HG03064 (cell line): ENCODE results near the gene PAM.
A peak's percentile ranks its signal among the peaks of the same experiment; 100 is the strongest.

Experiments used
- ATAC-seq: cut with Tn5 transposase; IDR thresholded peaks from one replicate; pipeline ENCODE4 v1.9.1; 2021; ENCODE audit warnings: low read depth; ENCODE audit not compliant: unreplicated experiment

Gene PAM

GRCh38 chr5:102777099-102777498 is 22.0 kb downstream of the PAM start:
- ATAC-seq = no peak

- ATAC-seq = no peak
Measured at GRCh38 chr5:102778478-102778877, 23.4 kb downstream of the PAM start.

- no peak for ATAC-seq
Measured at GRCh38 chr5:102781359-102781758, 26.3 kb downstream of the PAM start.

- no peak for ATAC-seq
Measured at GRCh38 chr5:102781786-102782185, 26.7 kb downstream of the PAM start.

GRCh38 chr5:102782217-102782872 is 27.2 kb downstream of the PAM start:
- no peak for ATAC-seq

- no peak for ATAC-seq
Measured at GRCh38 chr5:102787134-102787533, 32.0 kb downstream of the PAM start.

GRCh38 chr5:102788788-102789187 is 33.7 kb downstream of the PAM start:
- no peak for ATAC-seq

- no peak for ATAC-seq
Measured at GRCh38 chr5:102789469-102789868, 34.4 kb downstream of the PAM start.

GRCh38 chr5:102790748-102791147 is 35.6 kb downstream of the PAM start:
- ATAC-seq = no peak

GRCh38 chr5:102792705-102793104 is 37.6 kb downstream of the PAM start:
- ATAC-seq = no peak

GRCh38 chr5:102794047-102794446 is 38.9 kb downstream of the PAM start:
- no peak for ATAC-seq

GRCh38 chr5:102794677-102795331 is 39.7 kb downstream of the PAM start:
- ATAC-seq = no peak

- ATAC-seq = no peak
Measured at GRCh38 chr5:102795526-102795925, 40.4 kb downstream of the PAM start.

- ATAC-seq = no peak
Measured at GRCh38 chr5:102796009-102796408, 40.9 kb downstream of the PAM start.

GRCh38 chr5:102796498-102796897 is 41.4 kb downstream of the PAM start:
- ATAC-seq = no peak

- ATAC-seq = no peak
Measured at GRCh38 chr5:102797322-102797884, 42.3 kb downstream of the PAM start.

- ATAC-seq = no peak
Measured at GRCh38 chr5:102798104-102798785, 43.1 kb downstream of the PAM start.

- ATAC-seq = no peak
Measured at GRCh38 chr5:102799017-102799416, 43.9 kb downstream of the PAM start.

GRCh38 chr5:102800427-102800826 is 45.3 kb downstream of the PAM start:
- no peak for ATAC-seq

- peak; percentile 76 for ATAC-seq
Measured at GRCh38 chr5:102801371-102801770, 46.3 kb downstream of the PAM start.

GRCh38 chr5:102802708-102803458 is 47.8 kb downstream of the PAM start:
- ATAC-seq = no peak
